OCI-LY7 (cell line): Measurements from ENCODE around the gene GDF10. TPM values are rescaled to one million over a fixed set of nuclear protein-coding genes. Genes with fewer than 3 reads are reported as not detected.

Source experiments
- BruUV-seq: library from RNA; stranded (reverse); fragments of 400-500 nt; replicated peaks from 2 replicates; lab custom pipeline; 2021; lab: Mats Ljungman, UMichigan
- CTCF ChIA-PET: fragments of 300-600 bp; sonication (Branson Sonifier 250); formaldehyde crosslinking; loops from one replicate; lab custom pipeline; 2022; ENCODE audit warnings: antibody characterized with exemption; ENCODE audit not compliant: unreplicated experiment; lab: Charles Lee
- POLR2A ChIA-PET: fragments of 300-600 bp; sonication (Branson Sonifier 250); formaldehyde crosslinking; loops from one replicate; lab custom pipeline; 2022; ENCODE audit warnings: antibody characterized with exemption; lab: Charles Lee
- DNase-seq: peaks from one replicate; pipeline ENCODE4 v3.0.0-alpha.2; 2015; ENCODE audit warnings: low spot score
- H2AFZ ChIP-seq: fragments of 200-600 bp; sonication (generic), shearing (Covaris generic); 2 replicates; pipeline ENCODE4 v1.6.1; 2014; ENCODE audit warnings: mild to moderate bottlenecking, antibody characterized with exemption, low read length, moderate library complexity
- H3K27ac ChIP-seq: fragments of 200-600 bp; sonication (generic); 2 replicates; pipeline ENCODE4 v1.5.1; 2014; ENCODE audit warnings: mixed run types, low read depth, mild to moderate bottlenecking, moderate library complexity, low read length, inconsistent platforms; ENCODE audit not compliant: poor library complexity, severe bottlenecking
- H3K36me3 ChIP-seq: fragments of 200-600 bp; sonication (generic); 2 replicates; pipeline ENCODE4 v1.6.1; 2014; ENCODE audit warnings: mild to moderate bottlenecking, antibody characterized with exemption, low read length, moderate library complexity, mixed read lengths; ENCODE audit not compliant: insufficient read depth
- H3K4me1 ChIP-seq: fragments of 200-600 bp; sonication (generic); 2 replicates; pipeline ENCODE4 v1.5.1; 2014; ENCODE audit warnings: mild to moderate bottlenecking, low read length; ENCODE audit not compliant: insufficient read depth, poor library complexity, severe bottlenecking
- H3K4me2 ChIP-seq: fragments of 200-600 bp; sonication (generic); 2 replicates; pipeline ENCODE4 v1.6.1; 2014; ENCODE audit warnings: mild to moderate bottlenecking, low read length
- H3K4me3 ChIP-seq: fragments of 200-600 bp; sonication (generic); 2 replicates; pipeline ENCODE4 v1.5.1; 2014; ENCODE audit warnings: mild to moderate bottlenecking, low read depth, low read length; ENCODE audit not compliant: poor library complexity, severe bottlenecking
- H3K79me2 ChIP-seq: fragments of 200-600 bp; sonication (generic); 2 replicates; pipeline ENCODE4 v1.6.1; 2016; ENCODE audit warnings: low read depth, mild to moderate bottlenecking, low read length, moderate library complexity, mixed read lengths; ENCODE audit not compliant: insufficient read depth
- H3K9me2 ChIP-seq: fragments of 200-600 bp; sonication (generic); 2 replicates; pipeline ENCODE4 v1.6.1; 2016; ENCODE audit warnings: mild to moderate bottlenecking, low read length, mixed read lengths; ENCODE audit not compliant: insufficient read depth
- H3K9me3 ChIP-seq: fragments of 200-600 bp; sonication (generic); 2 replicates; pipeline ENCODE4 v1.6.1; 2014; ENCODE audit warnings: mild to moderate bottlenecking, mixed run types, low read length, mixed read lengths
- H4K20me1 ChIP-seq: fragments of 200-600 bp; sonication (generic); 2 replicates; pipeline ENCODE4 v1.6.1; 2014; ENCODE audit warnings: mild to moderate bottlenecking, antibody characterized with exemption, low read length, moderate library complexity, mixed read lengths; ENCODE audit not compliant: insufficient read depth
- CTCF ChIP-seq: fragments of 200-600 bp; sonication (generic); conservative IDR thresholded peaks from 2 replicates; pipeline ENCODE4 v1.5.1; 2014; ENCODE audit warnings: mild to moderate bottlenecking, antibody characterized with exemption, low read length, moderate library complexity, mixed read lengths
- EZH2phosphoT487 ChIP-seq: fragments of 200-600 bp; sonication (generic); IDR thresholded peaks from 2 replicates; pipeline ENCODE4 v1.6.1; 2018; ENCODE audit warnings: low read depth, borderline replicate concordance, mild to moderate bottlenecking, mixed run types, antibody characterized with exemption, low read length, moderate library complexity, mixed read lengths
- intact Hi-C: fragments of 100-400 bp; cut with micrococcal nuclease; formaldehyde crosslinking; loops from one replicate; pipeline ENCODE4 v1.10.0; 2022; ENCODE audit not compliant: unreplicated experiment
- total RNA-seq, 2 experiments: library from RNA; depleted of rRNA in 1 of 2; stranded (reverse); fragments of >200 nt in 1 of 2; shearing (Covaris generic) in 1 of 2; gene quantifications; 2 replicates each; pipeline ENCODE4 v1.2.3, GENCODE V29; 2014 to 2022

GDF10 gene
- total RNA-seq, 2 experiments from 2014 or later: not detected

GRCh38 chr10:47294501-47294900 is 5.5 kb upstream of the GDF10 start:
- no peaks in the 10 kb centered on the region for H3K9me3 ChIP-seq
- H3K4me3 ChIP-seq: no peak overlapping the region
- no peak overlapping the region for H2AFZ ChIP-seq
- no peaks in the 10 kb centered on the region for H3K9me2 ChIP-seq
- no peak for TF ChIP-seq EZH2phosphoT487
- TF ChIP-seq CTCF: no peak
- H3K79me2 ChIP-seq: no peaks in the 10 kb centered on the region
- intact Hi-C loops: no loop called here
- H3K27ac ChIP-seq: no peak overlapping the region
- DNase-seq: no peak
- H3K4me2 ChIP-seq: no peak overlapping the region
- CTCF ChIA-PET: no interaction called here
- no peaks in the 10 kb centered on the region for H4K20me1 ChIP-seq
- BruUV-seq: no TSS peak
- no peaks in the 10 kb centered on the region for H3K36me3 ChIP-seq
- H3K4me1 ChIP-seq: no peaks in the 10 kb centered on the region
- POLR2A ChIA-PET: no interaction called here

GRCh38 chr10:47295411-47295810 is 4.6 kb upstream of the GDF10 start:
- CTCF ChIA-PET: no interaction called here

More at GRCh38 chr10:47295411-47295810, 4.6 kb upstream of the GDF10 start:
- intact Hi-C loops: no loop called here
- TF ChIP-seq EZH2phosphoT487 (no peak), CTCF (no peak)
- no peaks in the 10 kb centered on the region for H3K9me2 ChIP-seq
- H3K36me3 ChIP-seq: no peaks in the 10 kb centered on the region
- BruUV-seq: no TSS peak
- no peak overlapping the region for H2AFZ ChIP-seq
- DNase-seq: no peak
- H3K4me1 ChIP-seq: no peaks in the 10 kb centered on the region
- no peaks in the 10 kb centered on the region for H4K20me1 ChIP-seq
- POLR2A ChIA-PET: interaction anchor here (0.6 kb wide), 1 partner anchor 262 kb away, joined by 8 read pairs; no protein-coding TSS in a partner anchor
- no peak overlapping the region for H3K4me2 ChIP-seq
- H3K27ac ChIP-seq: no peak overlapping the region
- no peaks in the 10 kb centered on the region for H3K9me3 ChIP-seq
- H3K4me3 ChIP-seq: no peak overlapping the region
- no peaks in the 10 kb centered on the region for H3K79me2 ChIP-seq
